ENCODE results near the gene ATP10B.
"Not testable (repeated sequence)": the region's sequence is repeated elsewhere in the genome, so short reads cannot be mapped to it uniquely, and the experiment has no call there.

Gene ATP10B

GRCh38 chr5:160742446-160742845, 109.6 kb downstream of the ATP10B start:
- ChIA-PET POLR2A (ENCODE audit: low non-redundant PET) (no interaction called here), CTCF (no interaction called here)
- DNase-seq (ENCODE audit: low spot score) = no peak
- no peak for TF ChIP-seq CTCF (conservative IDR thresholded peaks at IDR 0.05; ENCODE audit: low read depth)
- H3K27ac ChIP-seq = no peak overlapping the region

GRCh38 chr5:160727296-160727997, 124.6 kb downstream of the ATP10B start:
- DNase-seq (ENCODE audit: low spot score) = no peak
- POLR2A ChIA-PET (ENCODE audit: low non-redundant PET) = no interaction called here

GRCh38 chr5:160726721-160727120, 125.3 kb downstream of the ATP10B start:
- H3K27ac ChIP-seq = no peak overlapping the region
- DNase-seq (ENCODE audit: low spot score) = no peak
- CTCF ChIA-PET = interaction anchor here (0.6 kb wide), 2 partner anchors 39 to 216 kb away, joined by 3 to 4 read pairs; no protein-coding TSS in a partner anchor
- POLR2A ChIA-PET (ENCODE audit: low non-redundant PET) = no interaction called here
- no peak for TF ChIP-seq CTCF (conservative IDR thresholded peaks at IDR 0.05; ENCODE audit: low read depth)

More at GRCh38 chr5:160727296-160727997, 124.6 kb downstream of the ATP10B start:
- no peak overlapping the region for H3K27ac ChIP-seq
- CTCF ChIA-PET = no interaction called here
- no peak for TF ChIP-seq CTCF (conservative IDR thresholded peaks at IDR 0.05; ENCODE audit: low read depth)

GRCh38 chr5:160720822-160721221, 131.2 kb downstream of the ATP10B start:
- ChIA-PET POLR2A (ENCODE audit: low non-redundant PET) (no interaction called here), CTCF (no interaction called here)
- no peak for DNase-seq (ENCODE audit: low spot score)
- TF ChIP-seq CTCF (conservative IDR thresholded peaks at IDR 0.05; ENCODE audit: low read depth) = no peak
- H3K27ac ChIP-seq = no peak overlapping the region

GRCh38 chr5:160715508-160715907, 136.5 kb downstream of the ATP10B start:
- CTCF ChIA-PET; H3K27ac ChIP-seq; POLR2A ChIA-PET (ENCODE audit: low non-redundant PET); DNase-seq (ENCODE audit: low spot score): not testable (repeated sequence)

- CTCF ChIA-PET = interaction anchor here (0.7 to 1.2 kb wide), 3 partner anchors 53 to 264 kb away, joined by 3 to 4 read pairs (median 3); no protein-coding TSS in a partner anchor
- H3K27ac ChIP-seq = no peak overlapping the region
- DNase-seq (ENCODE audit: low spot score) = no peak
- no peak for TF ChIP-seq CTCF (conservative IDR thresholded peaks at IDR 0.05; ENCODE audit: low read depth)
- POLR2A ChIA-PET (ENCODE audit: low non-redundant PET) = no interaction called here
Observed at GRCh38 chr5:160703547-160704189, 148.3 kb downstream of the ATP10B start.

GRCh38 chr5:160702934-160703333, 149.1 kb downstream of the ATP10B start:
- ChIA-PET CTCF (interaction anchor here (0.7 kb wide), 1 partner anchor 52 kb away, joined by 4 read pairs; no protein-coding TSS in a partner anchor), POLR2A (ENCODE audit: low non-redundant PET) (no interaction called here)
- DNase-seq (ENCODE audit: low spot score) = no peak
- no peak overlapping the region for H3K27ac ChIP-seq
- no peak for TF ChIP-seq CTCF (conservative IDR thresholded peaks at IDR 0.05; ENCODE audit: low read depth)

Measured in RWPE1 (cell line).